ENCODE data around the gene MAP3K10.

MAP3K10 gene

DNA sequence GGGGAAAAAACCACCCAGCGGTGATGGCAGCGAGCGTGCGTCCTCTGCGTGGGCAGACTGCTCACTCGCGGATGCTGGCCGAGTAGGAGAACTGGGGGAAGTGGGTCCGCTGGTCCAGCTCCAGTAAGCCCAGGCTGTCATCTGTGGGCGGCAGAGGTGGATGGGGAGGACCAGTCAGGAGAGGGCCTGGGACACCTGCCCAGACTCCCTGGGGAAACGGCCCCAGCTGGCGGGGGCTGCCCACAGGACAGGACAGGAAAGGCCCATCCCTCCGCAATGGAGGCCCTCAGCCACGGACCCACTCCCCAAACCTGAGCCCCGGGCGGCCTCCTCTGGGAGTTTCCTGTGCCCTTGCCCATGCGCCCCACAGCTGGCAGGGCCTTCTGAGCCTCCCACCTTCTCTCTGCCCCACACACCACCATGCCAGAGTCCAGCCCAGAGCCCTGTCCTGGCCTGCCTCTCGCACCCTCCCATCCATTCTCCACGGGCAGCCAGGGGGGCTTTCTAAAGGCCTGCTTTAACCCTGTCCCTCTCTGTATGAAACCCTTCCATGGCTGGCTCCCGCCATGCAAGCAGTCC, 42.7 kb downstream of the MAP3K10 start:
- no peak for DNase-seq (ENCODE audit: low spot score)

DNA sequence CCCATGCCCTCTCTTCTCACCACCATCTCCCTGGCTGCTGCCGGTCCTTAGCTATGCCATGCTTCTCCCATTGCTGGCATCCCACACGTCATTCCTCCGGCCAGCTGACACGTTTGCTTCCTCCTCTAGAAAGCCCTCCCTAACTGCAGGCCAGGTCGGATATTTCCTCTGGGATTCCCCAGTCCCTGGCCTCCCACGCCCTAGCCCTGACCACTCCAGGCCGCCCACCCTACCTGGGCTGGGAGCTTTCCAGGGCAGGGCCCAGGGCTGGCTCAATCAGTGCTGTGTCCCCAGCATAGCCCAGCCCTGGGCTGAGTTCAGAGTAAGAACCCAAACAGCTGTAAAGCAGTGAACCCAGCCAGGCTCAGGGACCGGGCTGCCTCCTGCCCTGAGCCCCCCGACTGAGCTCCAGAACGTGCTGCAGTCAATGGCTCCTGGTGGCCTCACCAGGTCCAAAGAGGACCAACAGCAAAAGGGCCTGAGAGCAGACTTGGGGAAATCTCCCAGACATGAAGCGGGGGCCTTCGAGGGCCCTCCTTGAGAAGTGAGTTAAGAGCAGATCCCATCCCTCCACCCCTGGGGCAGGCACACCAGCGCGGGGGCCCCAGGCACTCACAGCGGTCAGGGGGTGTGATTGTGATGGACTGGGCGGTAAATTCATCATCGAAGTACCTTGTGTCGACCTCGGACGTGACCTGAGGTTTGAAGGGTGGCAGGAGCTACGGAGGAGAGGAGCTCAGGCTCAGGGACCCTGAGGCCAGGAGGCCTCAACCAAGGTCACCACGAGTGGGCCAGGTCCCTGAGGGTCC, 43.4 kb downstream of the MAP3K10 start:
- DNase-seq (ENCODE audit: low spot score), result no peak

DNA sequence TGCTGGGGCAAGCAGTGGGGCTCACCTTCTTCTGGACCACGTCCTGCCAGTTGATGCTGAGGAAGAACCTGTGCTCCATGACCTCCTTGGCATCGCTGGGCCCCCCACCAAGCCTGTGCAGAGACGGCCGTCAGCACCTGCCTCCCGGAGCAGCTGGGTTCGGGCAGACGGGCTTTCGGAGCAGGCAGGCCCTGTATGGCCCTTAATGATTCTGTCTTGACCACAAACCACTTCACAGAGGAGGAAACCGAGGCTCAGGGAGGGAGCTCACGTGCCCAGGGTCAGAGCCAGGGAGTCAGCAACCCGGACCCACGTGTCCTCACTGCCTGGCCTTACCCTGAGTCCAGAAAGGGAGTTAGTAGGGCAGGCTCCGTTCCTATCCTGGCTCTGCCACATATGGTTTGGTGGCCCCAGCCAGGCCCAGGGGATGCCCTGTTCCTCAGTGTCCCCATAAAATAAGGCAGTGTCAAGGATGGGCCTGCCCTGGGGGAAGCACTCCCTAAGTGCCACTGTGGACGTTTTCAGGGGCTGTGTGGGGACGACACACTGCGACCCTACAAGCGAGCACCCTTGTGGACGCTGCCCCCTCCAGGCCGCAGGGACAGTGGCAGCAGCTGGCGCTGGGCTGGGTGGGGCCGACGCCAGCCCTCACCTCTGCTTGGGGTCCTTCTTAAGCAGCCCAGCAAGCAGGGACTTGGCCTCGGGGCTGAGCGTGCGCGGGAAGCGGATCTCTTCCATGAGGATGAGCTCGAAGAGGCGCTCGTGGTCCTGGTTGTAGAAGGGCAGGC, 44.2 kb downstream of the MAP3K10 start:
- DNase-seq (ENCODE audit: low spot score), result no peak

DNA sequence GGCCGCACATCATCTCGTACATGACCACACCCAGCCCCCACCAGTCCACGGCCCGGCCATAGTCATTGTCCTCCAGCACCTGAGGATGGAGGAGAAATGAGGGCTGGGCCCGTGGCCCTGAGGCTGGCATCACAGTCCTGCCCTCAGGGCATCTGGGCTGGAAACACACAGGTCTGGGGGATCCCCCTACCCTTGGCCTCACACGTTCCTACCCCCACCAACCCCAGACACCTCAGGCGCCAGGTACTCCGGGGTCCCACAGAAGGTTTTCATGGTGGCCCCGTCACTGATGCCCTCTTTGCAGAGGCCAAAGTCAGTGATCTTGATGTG, 44.8 kb downstream of the MAP3K10 start:
- no peak for DNase-seq (ENCODE audit: low spot score)

GRCh38 chr19:40236366-40236765, 45.1 kb downstream of the MAP3K10 start:
- no peak for DNase-seq (ENCODE audit: low spot score)

- no peak for DNase-seq (ENCODE audit: low spot score)
These were observed 46.6 kb downstream of the MAP3K10 start for GRCh38 chr19:40237791-40238190.

- DNase-seq (ENCODE audit: low spot score), result no peak
These were observed 47.5 kb downstream of the MAP3K10 start for GRCh38 chr19:40238775-40239174.

DNA sequence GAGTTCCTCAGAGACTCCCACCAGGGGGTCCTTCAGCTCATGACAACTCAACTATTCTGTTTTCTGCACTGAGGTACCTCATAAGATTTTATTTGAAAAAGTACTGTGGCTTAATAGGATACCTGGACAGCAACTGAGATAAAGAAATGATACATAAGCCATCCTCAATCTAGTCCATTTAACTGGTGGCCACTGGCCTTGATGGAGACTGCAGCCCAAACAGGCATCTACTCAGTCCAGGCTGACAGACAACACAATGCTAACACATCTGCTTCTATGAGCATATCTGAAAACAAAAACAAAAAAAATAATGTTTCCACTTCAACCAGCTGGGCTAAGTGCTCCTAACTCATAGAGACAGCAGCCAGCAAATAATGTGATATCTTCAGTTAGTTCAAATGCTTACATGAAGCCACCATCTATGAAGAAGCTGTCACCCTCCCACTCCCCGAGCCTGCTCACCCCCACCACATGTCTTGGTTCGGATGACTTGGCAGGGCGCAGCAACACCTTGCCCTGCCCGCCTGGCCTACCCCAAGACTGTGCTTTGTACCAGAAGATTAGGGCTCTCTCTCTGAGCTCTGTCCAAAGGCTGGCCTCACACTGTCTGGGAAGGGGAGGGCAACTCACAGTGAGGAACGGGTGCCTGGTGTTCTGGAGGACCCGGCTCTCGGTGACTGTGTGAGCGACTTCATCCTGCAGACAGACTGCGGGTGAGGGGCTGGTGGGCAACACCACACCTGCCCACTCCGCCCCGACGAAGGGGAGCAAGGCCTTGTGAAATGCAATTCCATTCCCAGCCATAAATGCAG, 48.4 kb downstream of the MAP3K10 start:
- DNase-seq (ENCODE audit: low spot score), result no peak

DNA sequence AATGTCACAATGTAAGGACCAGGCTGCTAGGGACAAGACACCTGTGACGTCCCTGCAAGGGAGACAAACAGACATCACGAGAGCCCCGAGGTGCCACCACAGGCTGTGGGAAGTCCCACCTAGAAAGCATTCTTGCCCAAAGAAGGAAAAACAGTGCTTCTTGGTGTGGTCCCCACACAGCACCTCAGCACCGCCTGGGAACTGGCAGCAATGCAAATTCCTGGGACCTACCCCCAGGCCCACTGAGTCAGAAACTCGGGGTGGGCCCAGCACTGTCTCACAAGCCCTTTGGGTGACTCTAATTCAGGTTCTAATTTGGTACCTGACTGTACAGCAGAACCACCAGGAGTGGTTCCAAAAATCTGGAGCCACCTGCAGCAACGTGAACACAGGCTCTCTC, 49.1 kb downstream of the MAP3K10 start:
- DNase-seq (ENCODE audit: low spot score), result no peak

DNA sequence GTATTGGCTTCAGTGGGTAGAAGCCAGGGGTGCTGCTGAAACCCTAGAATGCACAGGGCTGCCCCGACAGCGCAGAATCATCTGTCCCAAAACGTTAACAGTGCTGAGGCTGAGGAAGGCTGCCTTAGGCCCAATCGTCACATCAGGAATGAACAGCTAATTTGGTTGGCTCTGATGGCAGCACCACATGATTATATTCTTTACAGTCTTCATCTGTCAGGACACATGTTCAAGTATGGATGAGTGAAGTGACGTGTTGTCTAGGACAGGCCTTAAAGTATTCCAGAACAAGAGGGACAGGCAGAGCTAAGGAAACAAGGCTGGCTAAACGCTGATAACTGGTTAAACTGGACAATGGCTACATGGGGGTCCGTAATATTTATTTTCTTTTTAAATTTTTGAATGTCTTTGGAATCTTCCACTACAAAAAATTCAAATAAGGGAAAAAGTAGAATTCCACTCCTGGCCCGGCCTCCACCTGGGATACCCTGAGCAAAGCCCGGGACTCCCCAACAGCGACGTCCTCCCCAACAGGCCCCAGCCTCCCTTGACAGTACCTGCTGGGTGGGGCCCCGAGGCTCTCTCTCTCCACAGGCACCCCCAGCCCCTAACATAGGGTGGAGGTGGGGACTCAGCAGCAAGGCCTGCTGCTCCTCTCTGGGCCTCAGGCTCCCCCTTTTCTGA, 50.0 kb downstream of the MAP3K10 start:
- no peak for DNase-seq (ENCODE audit: low spot score)

DNA sequence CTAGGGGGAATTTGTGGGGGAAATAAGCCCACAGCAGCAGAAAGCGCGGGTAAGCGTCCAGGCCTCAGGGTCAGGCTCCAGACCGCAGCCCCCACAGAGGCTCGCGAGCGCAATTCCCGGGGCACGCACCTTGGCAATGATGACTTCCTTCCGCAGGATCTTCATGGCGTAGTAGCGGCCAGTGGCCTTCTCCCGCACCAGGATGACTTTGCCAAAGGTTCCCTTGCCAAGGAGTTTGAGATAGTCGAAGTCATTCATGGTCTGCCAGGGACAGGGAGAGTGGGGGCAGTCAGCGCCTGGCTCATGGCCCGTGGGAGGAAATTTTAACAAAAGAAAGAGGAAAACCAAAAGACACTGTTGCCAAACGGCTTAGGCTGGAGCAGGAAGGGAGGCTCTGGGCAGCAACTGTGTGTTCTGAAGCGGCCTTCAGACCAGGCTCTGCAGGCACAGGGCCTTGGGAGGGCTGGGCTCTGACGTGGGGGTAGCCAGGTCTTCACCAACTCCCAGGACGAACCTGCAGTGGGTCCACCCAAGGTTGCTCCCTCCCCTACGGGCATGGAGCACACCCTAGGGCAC, 50.7 kb downstream of the MAP3K10 start:
- peak; percentile 92 for DNase-seq (ENCODE audit: low spot score)

DNA sequence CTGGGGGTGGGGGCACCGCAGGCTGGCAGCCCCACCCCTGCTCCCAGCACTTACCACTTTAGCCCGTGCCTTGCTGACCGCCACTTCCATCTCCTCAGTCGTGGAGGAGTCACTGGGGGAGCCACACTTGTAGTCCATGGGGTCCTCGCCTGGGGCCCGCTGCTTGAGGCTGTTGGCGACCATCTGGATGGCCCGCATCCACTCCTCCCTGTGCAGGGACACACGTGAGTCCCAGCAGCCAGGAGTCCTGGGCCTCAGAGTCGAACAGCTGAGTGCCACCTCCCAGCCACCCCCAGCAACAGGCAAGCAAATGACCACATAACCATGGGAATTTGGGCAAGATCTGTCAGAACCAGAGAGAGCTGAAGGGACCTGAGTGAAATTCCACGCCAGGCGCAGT, 51.3 kb downstream of the MAP3K10 start:
- no peak for DNase-seq (ENCODE audit: low spot score)

- no peak for DNase-seq (ENCODE audit: low spot score)
These were observed 52.0 kb downstream of the MAP3K10 start for GRCh38 chr19:40243181-40243580.

DNA sequence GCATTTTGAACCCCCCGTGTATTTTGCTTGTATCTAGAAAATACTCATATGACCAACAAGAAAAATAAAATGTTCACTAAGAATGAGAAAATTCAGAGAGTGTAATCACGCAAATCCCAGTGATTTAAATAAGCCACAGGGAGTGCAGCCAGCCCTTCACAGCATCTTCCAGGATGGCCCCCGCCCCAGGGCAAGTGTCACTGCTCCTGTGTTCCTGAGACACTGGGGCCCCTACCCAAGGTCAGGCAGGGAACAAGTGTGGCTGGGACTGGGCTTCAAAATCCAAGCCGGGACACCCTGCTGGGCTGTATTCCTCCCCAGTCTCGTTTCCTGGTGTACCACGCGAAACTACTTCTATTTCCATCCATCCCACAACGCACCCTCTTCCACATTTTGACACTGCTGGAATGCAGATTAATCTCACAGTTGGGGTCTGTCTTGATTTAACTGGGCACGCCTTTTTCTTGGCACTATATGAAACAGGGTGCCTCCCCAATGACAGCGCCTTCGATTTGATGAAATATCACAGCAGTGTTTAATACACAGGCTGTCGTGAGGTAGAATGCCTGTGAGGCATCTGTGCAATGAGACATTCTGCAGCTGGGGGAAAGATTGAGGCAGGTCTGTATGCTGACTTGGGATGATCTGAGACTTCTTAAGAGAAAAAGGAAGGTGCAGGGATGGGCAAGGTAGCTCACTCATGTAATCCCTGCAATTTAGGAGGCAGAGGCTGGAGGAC, 53.5 kb downstream of the MAP3K10 start:
- DNase-seq (ENCODE audit: low spot score), result no peak

DNA sequence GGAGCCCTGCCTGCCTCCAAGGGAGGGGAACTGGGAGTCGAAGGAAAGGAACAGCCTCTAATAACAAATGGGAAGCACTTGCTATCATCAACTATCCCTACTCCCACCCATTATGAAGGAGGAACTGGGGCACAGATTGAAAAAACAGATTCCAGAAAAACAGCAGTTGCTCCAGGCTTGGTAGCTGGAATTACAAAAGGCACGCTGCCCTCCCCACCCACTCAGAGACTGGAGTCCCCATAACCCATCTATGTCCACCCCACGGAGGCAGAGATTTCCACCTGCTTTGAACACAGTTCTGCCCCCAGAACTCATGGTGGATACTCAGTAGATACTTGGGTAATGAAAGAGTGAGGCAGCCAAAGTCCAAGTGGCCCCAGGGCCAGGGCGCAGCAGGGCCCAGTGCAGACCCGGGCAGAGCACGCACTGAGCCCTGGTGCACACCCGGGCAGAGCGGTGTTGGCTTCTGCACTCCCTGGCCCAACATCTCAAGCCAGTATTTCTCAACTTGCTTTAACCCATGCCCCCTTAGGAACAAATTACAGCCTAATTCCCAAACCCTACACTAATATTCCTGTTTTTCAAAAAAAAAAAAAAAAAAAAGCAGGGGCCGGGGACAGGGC, 54.4 kb downstream of the MAP3K10 start:
- no peak for DNase-seq (ENCODE audit: low spot score)

- DNase-seq (ENCODE audit: low spot score), result no peak
These were observed 55.3 kb downstream of the MAP3K10 start for GRCh38 chr19:40246292-40247073.

DNA sequence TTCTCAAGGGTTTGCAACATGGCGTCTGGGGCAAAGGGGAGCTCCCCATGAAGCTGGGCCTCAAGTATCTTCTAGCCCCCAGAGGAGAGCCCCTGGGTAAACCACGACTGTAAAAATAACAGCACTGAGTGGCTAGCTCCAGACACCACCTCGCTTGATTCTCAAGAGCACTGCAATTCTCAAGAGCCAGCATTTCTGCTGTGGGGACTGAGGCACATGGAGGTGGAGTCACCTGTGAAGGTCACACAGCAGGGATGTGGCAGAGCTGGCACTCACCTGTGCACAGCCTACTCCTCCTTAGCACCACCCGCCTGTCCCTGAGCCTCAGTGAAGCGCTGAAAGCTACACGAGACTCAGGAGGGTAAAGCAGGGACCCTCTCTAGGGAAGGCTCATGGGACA, 56.0 kb downstream of the MAP3K10 start:
- DNase-seq (ENCODE audit: low spot score), result no peak

GRCh38 chr19:40247735-40248262, 56.6 kb downstream of the MAP3K10 start:
- DNase-seq (ENCODE audit: low spot score), result no peak

GRCh38 chr19:40249201-40249600, 58.0 kb downstream of the MAP3K10 start:
- DNase-seq (ENCODE audit: low spot score), result no peak

All from putamen (tissue), 1 donor.